ENCODE results near the gene RALY. TPM values are rescaled to one million over a fixed set of nuclear protein-coding genes. Genes with fewer than 3 reads are reported as not detected.
"Not testable (repeated sequence)": the region's sequence is repeated elsewhere in the genome, so short reads cannot be mapped to it uniquely, and the experiment has no call there.

Gene RALY
- total and polyA plus RNA-seq, 4 donors, result 114 to 148 (median 127) TPM

GRCh38 chr20:34122274-34122980 lies 128.7 kb downstream of the RALY start:
- 93 to 95% methylated on average over 43 of the region's 43 CpGs for WGBS, 2 donors
- no peak for ATAC-seq (ENCODE audit: low FRiP score)

GRCh38 chr20:34123309-34123708 lies 129.6 kb downstream of the RALY start:
- DNase-seq, result no peak
- no peak overlapping the region for H3K27ac ChIP-seq (ENCODE audit: low read depth in 1 of 2, low read length in 2 of 2)
- no peak overlapping the region for H3K4me3 ChIP-seq (ENCODE audit: low read length in 2 of 2)
- intact Hi-C loops (cut with DNase I), result loop anchor here in 1 of 2 donors (10.0 kb wide), 1 partner anchor 189 kb away; no protein-coding TSS in a partner anchor
- no peak for ATAC-seq (ENCODE audit: low FRiP score)
- H3K9me3 ChIP-seq (ENCODE audit: control insufficient read depth, low read length), result no peaks in the 10 kb centered on the region
- no peaks in the 10 kb centered on the region for H3K36me3 ChIP-seq (ENCODE audit: control insufficient read depth in 1 of 2, insufficient read depth in 2 of 2, low read length in 1 of 2)
- no peaks in the 10 kb centered on the region for H3K27me3 ChIP-seq (ENCODE audit: control insufficient read depth in 1 of 2, insufficient read depth in 2 of 2, low read length in 1 of 2)
- no peaks in the 10 kb centered on the region for H3K4me1 ChIP-seq (ENCODE audit: control insufficient read depth in 1 of 2, insufficient read depth in 2 of 2, low read length in 2 of 2)

More at GRCh38 chr20:34122274-34122980, 128.7 kb downstream of the RALY start:
- no peak for DNase-seq
- no peaks in the 10 kb centered on the region for H3K9me3 ChIP-seq (ENCODE audit: control insufficient read depth, low read length)
- H3K4me1 ChIP-seq (ENCODE audit: control insufficient read depth in 1 of 2, insufficient read depth in 2 of 2, low read length in 2 of 2), result no peaks in the 10 kb centered on the region
- H3K36me3 ChIP-seq (ENCODE audit: control insufficient read depth in 1 of 2, insufficient read depth in 2 of 2, low read length in 1 of 2), result no peaks in the 10 kb centered on the region
- H3K4me3 ChIP-seq (ENCODE audit: low read length in 2 of 2), result no peak overlapping the region
- intact Hi-C loops (cut with DNase I), result loop anchor here in 1 of 2 donors (10.0 kb wide), 1 partner anchor 188 kb away; no protein-coding TSS in a partner anchor
- H3K27me3 ChIP-seq (ENCODE audit: control insufficient read depth in 1 of 2, insufficient read depth in 2 of 2, low read length in 1 of 2), result no peaks in the 10 kb centered on the region
- H3K27ac ChIP-seq (ENCODE audit: low read depth in 1 of 2, low read length in 2 of 2), result no peak overlapping the region

GRCh38 chr20:34124469-34125249 lies 130.9 kb downstream of the RALY start:
- WGBS, 2 donors, result 63 to 79% methylated on average over 2 of the region's 2 CpGs
- DNase-seq, result no peak
- Histone ChIP-seq H3K27me3 (ENCODE audit: control insufficient read depth in 1 of 2, insufficient read depth in 2 of 2, low read length in 1 of 2) (no peaks in the 10 kb centered on the region), H3K36me3 (ENCODE audit: control insufficient read depth in 1 of 2, insufficient read depth in 2 of 2, low read length in 1 of 2) (no peaks in the 10 kb centered on the region), H3K9me3 (ENCODE audit: control insufficient read depth, low read length) (no peaks in the 10 kb centered on the region), H3K4me3 (ENCODE audit: low read length in 2 of 2) (no peak overlapping the region), H3K27ac (ENCODE audit: low read depth in 1 of 2, low read length in 2 of 2) (no peak overlapping the region), H3K4me1 (ENCODE audit: control insufficient read depth in 1 of 2, insufficient read depth in 2 of 2, low read length in 2 of 2) (no peaks in the 10 kb centered on the region)
- ATAC-seq (ENCODE audit: low FRiP score), result no peak
- intact Hi-C loops (cut with DNase I), result loop anchor here (5.0 to 10.0 kb wide), 3 partner anchors 190 to 262 kb away; no protein-coding TSS in a partner anchor

- no peak for DNase-seq
- Histone ChIP-seq H3K9me3 (ENCODE audit: control insufficient read depth, low read length) (no peaks in the 10 kb centered on the region), H3K27me3 (ENCODE audit: control insufficient read depth in 1 of 2, insufficient read depth in 2 of 2, low read length in 1 of 2) (no peaks in the 10 kb centered on the region), H3K4me1 (ENCODE audit: control insufficient read depth in 1 of 2, insufficient read depth in 2 of 2, low read length in 2 of 2) (no peaks in the 10 kb centered on the region), H3K4me3 (ENCODE audit: low read length in 2 of 2) (no peak overlapping the region), H3K27ac (ENCODE audit: low read depth in 1 of 2, low read length in 2 of 2) (no peak overlapping the region), H3K36me3 (ENCODE audit: control insufficient read depth in 1 of 2, insufficient read depth in 2 of 2, low read length in 1 of 2) (no peaks in the 10 kb centered on the region)
- WGBS, 2 donors, result 86 to 89% methylated on average over 10 of the region's 10 CpGs
- no peak for ATAC-seq (ENCODE audit: low FRiP score)
- intact Hi-C loops (cut with DNase I), result loop anchor here (2.0 to 10.0 kb wide), 4 partner anchors 193 to 265 kb away; no protein-coding TSS in a partner anchor
These were observed 134.1 kb downstream of the RALY start for GRCh38 chr20:34127792-34128191.

- Histone ChIP-seq H3K27me3 (ENCODE audit: control insufficient read depth in 1 of 2, insufficient read depth in 2 of 2, low read length in 1 of 2) (no peaks in the 10 kb centered on the region), H3K36me3 (ENCODE audit: control insufficient read depth in 1 of 2, insufficient read depth in 2 of 2, low read length in 1 of 2) (no peaks in the 10 kb centered on the region), H3K4me3 (ENCODE audit: low read length in 2 of 2) (no peak overlapping the region), H3K27ac (ENCODE audit: low read depth in 1 of 2, low read length in 2 of 2) (no peak overlapping the region), H3K4me1 (ENCODE audit: control insufficient read depth in 1 of 2, insufficient read depth in 2 of 2, low read length in 2 of 2) (no peaks in the 10 kb centered on the region), H3K9me3 (ENCODE audit: control insufficient read depth, low read length) (no peaks in the 10 kb centered on the region)
- WGBS, 2 donors, result 1% methylated on average over 10 of the region's 10 CpGs
- intact Hi-C loops (cut with DNase I), result loop anchor here (2.0 to 10.0 kb wide), 4 partner anchors 195 to 267 kb away; no protein-coding TSS in a partner anchor
- ATAC-seq (ENCODE audit: low FRiP score) (peak; percentile 91), DNase-seq (peak; percentile 61 to 81)
These were observed 135.9 kb downstream of the RALY start for GRCh38 chr20:34129518-34130162.

- Histone ChIP-seq H3K9me3 (ENCODE audit: control insufficient read depth, low read length) (no peaks in the 10 kb centered on the region), H3K27ac (ENCODE audit: low read depth in 1 of 2, low read length in 2 of 2) (no peak overlapping the region), H3K4me3 (ENCODE audit: low read length in 2 of 2) (no peak overlapping the region), H3K27me3 (ENCODE audit: control insufficient read depth in 1 of 2, insufficient read depth in 2 of 2, low read length in 1 of 2) (no peaks in the 10 kb centered on the region), H3K36me3 (ENCODE audit: control insufficient read depth in 1 of 2, insufficient read depth in 2 of 2, low read length in 1 of 2) (no peaks in the 10 kb centered on the region), H3K4me1 (ENCODE audit: control insufficient read depth in 1 of 2, insufficient read depth in 2 of 2, low read length in 2 of 2) (no peaks in the 10 kb centered on the region)
- DNase-seq, result no peak
- intact Hi-C loops (cut with DNase I), result no loop called here
- no peak for ATAC-seq (ENCODE audit: low FRiP score)
- 16 to 21% methylated on average over 4 of the region's 4 CpGs for WGBS, 2 donors
These were observed 137.8 kb downstream of the RALY start for GRCh38 chr20:34131491-34131890.

- H3K36me3 ChIP-seq (ENCODE audit: control insufficient read depth in 1 of 2, insufficient read depth in 2 of 2, low read length in 1 of 2); intact Hi-C loops (cut with DNase I); H3K4me1 ChIP-seq (ENCODE audit: control insufficient read depth in 1 of 2, insufficient read depth in 2 of 2, low read length in 2 of 2); H3K4me3 ChIP-seq (ENCODE audit: low read length in 2 of 2); H3K27me3 ChIP-seq (ENCODE audit: control insufficient read depth in 1 of 2, insufficient read depth in 2 of 2, low read length in 1 of 2); DNase-seq; H3K27ac ChIP-seq (ENCODE audit: low read depth in 1 of 2, low read length in 2 of 2); H3K9me3 ChIP-seq (ENCODE audit: control insufficient read depth, low read length); ATAC-seq (ENCODE audit: low FRiP score): not testable (repeated sequence)
- 93 to 96% methylated on average over 11 to 26 of the region's 26 CpGs for WGBS, 2 donors
These were observed 138.8 kb downstream of the RALY start for GRCh38 chr20:34132491-34132890.

GRCh38 chr20:34132943-34133342 lies 139.2 kb downstream of the RALY start:
- intact Hi-C loops (cut with DNase I); H3K36me3 ChIP-seq (ENCODE audit: control insufficient read depth in 1 of 2, insufficient read depth in 2 of 2, low read length in 1 of 2); H3K4me3 ChIP-seq (ENCODE audit: low read length in 2 of 2); H3K9me3 ChIP-seq (ENCODE audit: control insufficient read depth, low read length); DNase-seq; ATAC-seq (ENCODE audit: low FRiP score); H3K4me1 ChIP-seq (ENCODE audit: control insufficient read depth in 1 of 2, insufficient read depth in 2 of 2, low read length in 2 of 2); H3K27ac ChIP-seq (ENCODE audit: low read depth in 1 of 2, low read length in 2 of 2); H3K27me3 ChIP-seq (ENCODE audit: control insufficient read depth in 1 of 2, insufficient read depth in 2 of 2, low read length in 1 of 2): not testable (repeated sequence)
- 93 to 96% methylated on average over 15 to 21 of the region's 21 CpGs for WGBS, 2 donors

Data from aorta (tissue), 5 donors.